ENCODE data around the gene SS18L1. TPM values are rescaled to one million over a fixed set of nuclear protein-coding genes. Genes with fewer than 3 reads are reported as not detected.
A peak's percentile ranks its signal among the peaks of the same experiment; 100 is the strongest.

Gene SS18L1
- total and polyA plus RNA-seq, 2 donors (not counting 1 experiment from before 2014, with no cell fraction given): 4.7 to 7.4 TPM

DNA sequence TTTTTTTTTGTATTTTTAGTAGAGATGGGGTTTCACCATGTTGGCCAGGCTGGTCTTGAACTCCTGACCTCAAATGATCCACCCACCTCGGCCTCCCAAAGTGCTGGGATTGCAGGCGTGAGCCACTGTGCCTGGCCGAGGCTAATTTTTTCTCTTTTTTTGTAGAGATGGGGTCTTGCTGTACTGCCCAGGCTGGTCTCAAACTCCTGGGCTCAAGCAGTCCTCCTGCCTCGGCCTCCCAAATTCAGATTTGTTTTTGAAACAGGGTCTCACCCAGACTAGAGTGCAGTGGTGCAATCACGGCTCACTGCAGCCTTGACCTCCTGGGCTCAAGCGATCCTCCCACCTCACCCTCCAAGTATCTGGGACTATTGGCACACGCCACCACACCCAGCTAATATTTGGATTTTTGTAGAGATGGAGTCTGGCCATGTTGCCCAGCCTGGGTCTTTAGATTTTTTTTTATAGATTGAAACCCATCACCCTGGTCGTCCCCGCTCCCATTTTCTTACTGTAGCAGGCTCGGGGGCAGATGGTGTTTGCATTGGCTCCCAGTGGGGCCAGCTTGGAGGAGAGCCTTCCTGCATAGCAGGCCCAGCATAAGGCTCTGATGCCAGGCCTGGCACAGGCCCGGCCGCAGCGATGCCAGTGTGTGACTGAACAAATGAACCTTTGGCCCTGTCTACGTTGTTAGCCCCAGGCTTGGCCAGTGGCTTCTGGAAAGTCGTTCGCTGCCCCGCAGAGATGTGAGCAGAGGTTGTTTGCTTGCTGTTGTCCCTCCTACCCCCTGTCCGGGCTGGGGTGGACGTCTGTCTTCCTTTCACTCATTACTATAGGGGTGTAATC is 35.0 kb downstream of the SS18L1 start:
- peaks cover 6% of the 10 kb centered on the region for H3K79me2 ChIP-seq (ENCODE audit: control insufficient read depth, insufficient read depth, low read length)
- H3K9me3 ChIP-seq (ENCODE audit: control insufficient read depth, insufficient read depth, low read depth, low read length): no peaks in the 10 kb centered on the region
- H3K36me3 ChIP-seq (ENCODE audit: control insufficient read depth, insufficient read depth, low read length): peaks cover 5% of the 10 kb centered on the region
- H2AFZ ChIP-seq (ENCODE audit: low read length): no peak overlapping the region
- H3K9ac ChIP-seq (ENCODE audit: insufficient read depth, low read length): no peak overlapping the region
- no peak overlapping the region for H3K4me2 ChIP-seq (ENCODE audit: extremely low read depth, insufficient read depth, low read length)
- no peak for DNase-seq (ENCODE audit: low read depth in 2 of 2)
- H4K20me1 ChIP-seq (ENCODE audit: control insufficient read depth, extremely low read depth, insufficient read depth, low read length): no peaks in the 10 kb centered on the region
- H3K27ac ChIP-seq (ENCODE audit: insufficient read depth, low read length): no peak overlapping the region
- no peaks in the 10 kb centered on the region for H3K27me3 ChIP-seq (ENCODE audit: control insufficient read depth, insufficient read depth, low read length)
- H3K4me3 ChIP-seq (replicated peaks in 1 of 4; ENCODE audit: control extremely low read depth in 1 of 4, insufficient read depth in 1 of 4, low read depth in 3 of 4, low read length in 4 of 4): no peak overlapping the region
- no peaks in the 10 kb centered on the region for H3K4me1 ChIP-seq (ENCODE audit: control insufficient read depth, extremely low read depth, insufficient read depth, low read length)
- no peak for TF ChIP-seq EZH2 (IDR thresholded peaks at IDR 0.05; ENCODE audit: low read length, missing control alignments)
- TF ChIP-seq, protein P1, sequence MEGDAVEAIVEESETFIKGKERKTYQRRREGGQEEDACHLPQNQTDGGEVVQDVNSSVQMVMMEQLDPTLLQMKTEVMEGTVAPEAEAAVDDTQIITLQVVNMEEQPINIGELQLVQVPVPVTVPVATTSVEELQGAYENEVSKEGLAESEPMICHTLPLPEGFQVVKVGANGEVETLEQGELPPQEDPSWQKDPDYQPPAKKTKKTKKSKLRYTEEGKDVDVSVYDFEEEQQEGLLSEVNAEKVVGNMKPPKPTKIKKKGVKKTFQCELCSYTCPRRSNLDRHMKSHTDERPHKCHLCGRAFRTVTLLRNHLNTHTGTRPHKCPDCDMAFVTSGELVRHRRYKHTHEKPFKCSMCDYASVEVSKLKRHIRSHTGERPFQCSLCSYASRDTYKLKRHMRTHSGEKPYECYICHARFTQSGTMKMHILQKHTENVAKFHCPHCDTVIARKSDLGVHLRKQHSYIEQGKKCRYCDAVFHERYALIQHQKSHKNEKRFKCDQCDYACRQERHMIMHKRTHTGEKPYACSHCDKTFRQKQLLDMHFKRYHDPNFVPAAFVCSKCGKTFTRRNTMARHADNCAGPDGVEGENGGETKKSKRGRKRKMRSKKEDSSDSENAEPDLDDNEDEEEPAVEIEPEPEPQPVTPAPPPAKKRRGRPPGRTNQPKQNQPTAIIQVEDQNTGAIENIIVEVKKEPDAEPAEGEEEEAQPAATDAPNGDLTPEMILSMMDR (conservative IDR thresholded peaks at IDR 0.05 in 1 of 2, IDR thresholded peaks at IDR 0.05 in 1 of 2; ENCODE audit: low read depth in 1 of 2, low read length in 2 of 2): no peak

DNA sequence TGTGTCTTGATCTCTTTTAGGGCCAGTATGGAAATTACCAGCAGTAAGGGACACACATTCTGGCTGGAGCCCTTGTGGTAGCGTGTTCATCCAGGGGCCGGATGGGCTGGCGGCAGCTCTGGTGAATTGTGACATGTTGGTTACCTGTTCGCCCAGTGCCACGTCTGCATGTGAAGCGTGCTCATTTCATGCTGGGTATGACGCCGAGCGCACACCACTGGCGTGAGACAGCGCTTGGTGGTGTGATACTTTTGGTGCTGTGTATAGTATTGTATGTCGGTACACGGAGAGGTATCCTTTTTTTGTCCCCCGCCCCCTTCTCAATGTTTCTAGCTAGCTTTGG is 35.6 kb downstream of the SS18L1 start:
- Histone ChIP-seq H3K9me3 (ENCODE audit: control insufficient read depth, insufficient read depth, low read depth, low read length) (no peaks in the 10 kb centered on the region), H3K4me3 (replicated peaks in 1 of 4; ENCODE audit: control extremely low read depth in 1 of 4, insufficient read depth in 1 of 4, low read depth in 3 of 4, low read length in 4 of 4) (no peak overlapping the region)

DNA sequence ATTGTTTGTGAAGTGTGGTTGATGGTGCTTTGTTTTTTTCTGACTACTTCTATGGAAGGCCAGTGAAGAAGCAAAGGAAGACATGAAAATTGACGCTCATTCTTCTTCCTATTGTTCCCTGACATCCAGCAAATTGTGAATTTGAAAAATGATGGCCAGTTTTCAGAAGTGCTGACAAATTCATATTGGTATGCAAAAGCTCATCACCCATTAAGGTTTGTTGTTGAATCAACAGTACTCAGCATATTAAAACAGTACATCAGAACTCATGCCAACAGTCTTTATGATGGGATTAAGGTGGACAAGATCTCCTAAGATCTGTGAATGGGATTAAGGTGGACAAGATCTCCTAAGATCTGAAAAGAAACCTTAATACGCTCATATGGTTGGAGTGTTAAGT is 38.2 kb downstream of the SS18L1 start:
- peak overlapping the region; percentile 77 to 94 (median 89) for H3K4me3 ChIP-seq (replicated peaks in 1 of 4; ENCODE audit: control extremely low read depth in 1 of 4, insufficient read depth in 1 of 4, low read depth in 3 of 4, low read length in 4 of 4)
- H3K79me2 ChIP-seq (ENCODE audit: control insufficient read depth, insufficient read depth, low read length): peaks cover 24% of the 10 kb centered on the region
- peak overlapping the region; percentile 99 for H3K9ac ChIP-seq (ENCODE audit: insufficient read depth, low read length)
- H2AFZ ChIP-seq (ENCODE audit: low read length): no peak overlapping the region
- no peaks in the 10 kb centered on the region for H3K9me3 ChIP-seq (ENCODE audit: control insufficient read depth, insufficient read depth, low read depth, low read length)
- H3K27ac ChIP-seq (ENCODE audit: insufficient read depth, low read length): peak overlapping the region; percentile 98
- H3K36me3 ChIP-seq (ENCODE audit: control insufficient read depth, insufficient read depth, low read length): peaks cover 2% of the 10 kb centered on the region
- no peaks in the 10 kb centered on the region for H3K27me3 ChIP-seq (ENCODE audit: control insufficient read depth, insufficient read depth, low read length)
- H4K20me1 ChIP-seq (ENCODE audit: control insufficient read depth, extremely low read depth, insufficient read depth, low read length): no peaks in the 10 kb centered on the region
- peak overlapping the region; percentile 82 for H3K4me2 ChIP-seq (ENCODE audit: extremely low read depth, insufficient read depth, low read length)
- no peak for DNase-seq (ENCODE audit: low read depth in 2 of 2)
- no peak for TF ChIP-seq EZH2 (IDR thresholded peaks at IDR 0.05; ENCODE audit: low read length, missing control alignments)
- TF ChIP-seq, protein P1 (conservative IDR thresholded peaks at IDR 0.05 in 1 of 2, IDR thresholded peaks at IDR 0.05 in 1 of 2; ENCODE audit: low read depth in 1 of 2, low read length in 2 of 2): no peak
- H3K4me1 ChIP-seq (ENCODE audit: control insufficient read depth, extremely low read depth, insufficient read depth, low read length): peaks cover 2% of the 10 kb centered on the region

More for the DNA sequence above, 35.6 kb downstream of the SS18L1 start:
- H3K4me1 ChIP-seq (ENCODE audit: control insufficient read depth, extremely low read depth, insufficient read depth, low read length): peaks cover 2% of the 10 kb centered on the region
- H3K36me3 ChIP-seq (ENCODE audit: control insufficient read depth, insufficient read depth, low read length): peaks cover 5% of the 10 kb centered on the region
- H3K27me3 ChIP-seq (ENCODE audit: control insufficient read depth, insufficient read depth, low read length): no peaks in the 10 kb centered on the region
- no peak overlapping the region for H3K9ac ChIP-seq (ENCODE audit: insufficient read depth, low read length)
- no peak overlapping the region for H3K4me2 ChIP-seq (ENCODE audit: extremely low read depth, insufficient read depth, low read length)
- H3K79me2 ChIP-seq (ENCODE audit: control insufficient read depth, insufficient read depth, low read length): peaks cover 10% of the 10 kb centered on the region
- DNase-seq (ENCODE audit: low read depth in 2 of 2): no peak
- H3K27ac ChIP-seq (ENCODE audit: insufficient read depth, low read length): no peak overlapping the region
- H4K20me1 ChIP-seq (ENCODE audit: control insufficient read depth, extremely low read depth, insufficient read depth, low read length): no peaks in the 10 kb centered on the region
- H2AFZ ChIP-seq (ENCODE audit: low read length): no peak overlapping the region
- TF ChIP-seq EZH2 (IDR thresholded peaks at IDR 0.05; ENCODE audit: low read length, missing control alignments): no peak
- TF ChIP-seq, protein P1 (conservative IDR thresholded peaks at IDR 0.05 in 1 of 2, IDR thresholded peaks at IDR 0.05 in 1 of 2; ENCODE audit: low read depth in 1 of 2, low read length in 2 of 2): no peak

Measured in fibroblast of lung (primary cell).